Testis (tissue), 5 donors: ENCODE data around the gene FOXA2. TPM values are rescaled to one million over a fixed set of nuclear protein-coding genes. Genes with fewer than 3 reads are reported as not detected.

ENCODE experiments used
- DNase-seq: peaks from one replicate; pipeline ENCODE4 v3.0.0-alpha.2; 2019
- H3K27ac ChIP-seq, 2 donors: fragments of 200-600 bp; sonication (generic); one replicate each; pipeline ENCODE4 v1.5.1; 2019
- H3K27me3 ChIP-seq: fragments of 200-600 bp; sonication (generic); one replicate; pipeline ENCODE4 v1.5.1; 2019
- H3K36me3 ChIP-seq: fragments of 200-600 bp; sonication (generic); one replicate; pipeline ENCODE4 v1.5.1; 2017; ENCODE audit warnings: low read depth; ENCODE audit errors: missing control alignments
- H3K4me1 ChIP-seq: fragments of 200-600 bp; sonication (generic); one replicate; pipeline ENCODE4 v1.5.1; 2019
- H3K4me3 ChIP-seq, 2 donors: fragments of 200-600 bp; sonication (generic); one replicate each; pipeline ENCODE4 v1.5.1; 2017 to 2019
- H3K9me3 ChIP-seq: fragments of 200-600 bp; sonication (generic); one replicate; pipeline ENCODE4 v1.5.1; 2017
- POLR2A ChIP-seq: fragments of 450-650 bp; IDR thresholded peaks from one replicate; pipeline ENCODE4 v1.6.1; 2017; ENCODE audit warnings: antibody characterized with exemption, mild to moderate bottlenecking, moderate library complexity
- WGBS, 2 donors: methylation state at CpG; one replicate each; pipeline ENCODE4 v1.1.5; 2018; 5-methylcytosine and 5-hydroxymethylcytosine counted together
- intact Hi-C: fragments of 100-400 bp; cut with DNase I; formaldehyde crosslinking; loops from one replicate; pipeline ENCODE4 v1.15.1; 2023; ENCODE audit warnings: low total_unique reads
- long read RNA-seq, 2 donors: transcript quantifications; one replicate each; lab custom pipeline, GENCODE V29; 2026
- polyA plus RNA-seq: library from polyadenylated mRNA; stranded (reverse); fragments of 350-450 nt; fragmentation: Illumina TruSeq; extraction: RNeasy Lipid Tissue Mini Kit (QIAGEN cat#74804); gene quantifications from one replicate; pipeline ENCODE4 v1.2.3, GENCODE V29; 2014; ENCODE audit warnings: low read depth, low replicate concordance; ENCODE audit not compliant: insufficient read depth
- total RNA-seq, 2 donors: library from RNA; depleted of rRNA; stranded (reverse); fragments of >200 nt; gene quantifications; one replicate each; pipeline ENCODE4 v1.2.3, GENCODE V29; 2016
- TF ChIP-seq, protein P1 (sequence below), 3 experiments: fragments of 450-650 bp in 2 of 3; fragments of 200-600 bp in 1 of 3; sonication (generic) in 1 of 3; IDR thresholded peaks; one replicate each; pipeline ENCODE4 v1.5.1; 2016 to 2019; ENCODE audit warnings: antibody characterized with exemption in 3 of 3, mild to moderate bottlenecking in 2 of 3, moderate library complexity in 1 of 3

Gene FOXA2
- under 1 TPM; 0.24 to 0.43 TPM for total RNA-seq
- 0.54 TPM for polyA plus RNA-seq
- long read RNA-seq, donor 1, result 0 reads
- long read RNA-seq, donor 2, result 0 reads

DNA sequence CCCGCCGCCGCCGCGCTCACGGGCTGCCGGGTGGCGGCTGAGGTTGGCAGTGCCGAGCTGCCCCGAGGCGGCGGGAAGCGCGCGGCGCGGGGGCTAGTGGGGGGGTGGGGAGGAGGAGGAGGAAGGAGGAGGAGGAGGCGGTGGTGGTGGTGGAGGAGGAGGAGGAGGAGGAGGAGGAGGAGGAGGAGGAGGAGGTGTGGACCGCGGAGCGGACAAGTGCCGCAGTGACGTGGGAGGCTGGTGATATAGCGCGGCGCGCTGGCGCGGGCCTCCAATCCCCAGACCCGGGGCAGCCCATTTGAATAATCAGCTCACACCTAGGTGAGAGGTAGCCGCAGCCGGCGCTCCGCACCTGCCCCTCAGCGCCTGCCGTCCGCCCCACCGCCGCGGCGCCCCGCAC is at the start of gene FOXA2:
TSS of gene FOXA2 (minus strand) at position 51 of the 400 bp plus-strand sequence. CDS start 294 bp downstream, outside the sequence.
- no peak for TF ChIP-seq POLR2A
- TF ChIP-seq, protein P1, sequence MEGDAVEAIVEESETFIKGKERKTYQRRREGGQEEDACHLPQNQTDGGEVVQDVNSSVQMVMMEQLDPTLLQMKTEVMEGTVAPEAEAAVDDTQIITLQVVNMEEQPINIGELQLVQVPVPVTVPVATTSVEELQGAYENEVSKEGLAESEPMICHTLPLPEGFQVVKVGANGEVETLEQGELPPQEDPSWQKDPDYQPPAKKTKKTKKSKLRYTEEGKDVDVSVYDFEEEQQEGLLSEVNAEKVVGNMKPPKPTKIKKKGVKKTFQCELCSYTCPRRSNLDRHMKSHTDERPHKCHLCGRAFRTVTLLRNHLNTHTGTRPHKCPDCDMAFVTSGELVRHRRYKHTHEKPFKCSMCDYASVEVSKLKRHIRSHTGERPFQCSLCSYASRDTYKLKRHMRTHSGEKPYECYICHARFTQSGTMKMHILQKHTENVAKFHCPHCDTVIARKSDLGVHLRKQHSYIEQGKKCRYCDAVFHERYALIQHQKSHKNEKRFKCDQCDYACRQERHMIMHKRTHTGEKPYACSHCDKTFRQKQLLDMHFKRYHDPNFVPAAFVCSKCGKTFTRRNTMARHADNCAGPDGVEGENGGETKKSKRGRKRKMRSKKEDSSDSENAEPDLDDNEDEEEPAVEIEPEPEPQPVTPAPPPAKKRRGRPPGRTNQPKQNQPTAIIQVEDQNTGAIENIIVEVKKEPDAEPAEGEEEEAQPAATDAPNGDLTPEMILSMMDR (IDR thresholded peaks at IDR 0.05), result no peak
- DNase-seq, result no peak
- Histone ChIP-seq H3K27me3 (no peaks in the 10 kb centered on the region), H3K27ac (no peak within 1 kb of the TSS), H3K4me3 (no peak within 1 kb of the TSS), H3K36me3 (no peaks in the 10 kb centered on the region), H3K9me3 (no peaks in the 10 kb centered on the region), H3K4me1 (peaks cover 7% of the 10 kb centered on the region)
- 2 to 3% methylated on average over 15 to 29 of the region's 42 CpGs for WGBS, 2 donors
- intact Hi-C loops, result no loop called here

DNA sequence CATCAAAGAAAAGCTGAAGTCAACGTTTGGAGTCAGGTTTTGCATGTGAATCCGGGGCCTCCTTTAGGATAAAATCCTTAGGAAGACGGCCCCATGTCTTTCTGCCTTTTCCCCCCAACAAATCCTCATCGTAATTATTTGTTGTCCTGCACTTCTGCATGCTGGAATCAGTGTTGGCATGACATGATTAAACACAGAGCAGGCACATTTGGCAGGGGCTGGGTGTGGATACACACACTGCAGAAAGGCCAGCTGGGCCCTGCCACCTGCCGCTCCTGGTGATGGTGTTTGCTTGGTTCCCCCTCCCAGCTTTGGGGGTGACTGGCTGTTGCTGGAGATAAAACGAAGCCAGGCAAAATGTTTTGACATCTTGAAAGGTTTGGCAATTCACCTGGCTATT is 46.3 kb upstream of the FOXA2 start:
- H3K4me1 ChIP-seq, result no peaks in the 10 kb centered on the region
- H3K27ac ChIP-seq, result no peak overlapping the region
- no peaks in the 10 kb centered on the region for H3K36me3 ChIP-seq
- H3K4me3 ChIP-seq, result no peak overlapping the region
- WGBS, 2 donors, result 62 to 70% methylated on average over 6 of the region's 6 CpGs
- intact Hi-C loops, result no loop called here
- H3K27me3 ChIP-seq, result no peaks in the 10 kb centered on the region
- no peak for DNase-seq
- TF ChIP-seq, protein P1 (IDR thresholded peaks at IDR 0.05), result no peak
- no peak for TF ChIP-seq POLR2A
- no peaks in the 10 kb centered on the region for H3K9me3 ChIP-seq

DNA sequence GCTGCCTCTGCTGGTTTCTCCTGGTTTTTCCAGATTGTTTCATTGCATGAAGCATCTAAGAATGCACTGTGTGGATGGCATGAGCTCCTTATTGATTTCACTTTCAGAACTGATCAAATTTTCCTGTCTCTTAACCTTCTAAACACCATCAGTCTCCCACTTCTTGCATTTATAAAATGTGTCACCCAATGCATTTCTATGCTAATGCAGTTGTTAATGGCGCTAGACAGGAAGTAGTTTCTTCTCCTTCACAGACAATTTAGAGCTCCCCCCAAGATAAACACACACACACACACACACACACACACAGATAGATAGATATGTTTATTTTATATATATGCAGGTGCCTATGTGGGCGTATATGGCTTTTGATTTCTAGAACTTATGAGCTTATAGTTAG is 45.6 kb upstream of the FOXA2 start:
- no peak for DNase-seq
- Histone ChIP-seq H3K27me3 (no peaks in the 10 kb centered on the region), H3K9me3 (no peaks in the 10 kb centered on the region), H3K4me3 (no peak overlapping the region), H3K36me3 (no peaks in the 10 kb centered on the region), H3K27ac (no peak overlapping the region), H3K4me1 (no peaks in the 10 kb centered on the region)
- intact Hi-C loops, result no loop called here
- WGBS, 2 donors, result 85 to 98% methylated on average over 2 of the region's 2 CpGs
- no peak for TF ChIP-seq POLR2A
- TF ChIP-seq, protein P1 (IDR thresholded peaks at IDR 0.05), result no peak

DNA sequence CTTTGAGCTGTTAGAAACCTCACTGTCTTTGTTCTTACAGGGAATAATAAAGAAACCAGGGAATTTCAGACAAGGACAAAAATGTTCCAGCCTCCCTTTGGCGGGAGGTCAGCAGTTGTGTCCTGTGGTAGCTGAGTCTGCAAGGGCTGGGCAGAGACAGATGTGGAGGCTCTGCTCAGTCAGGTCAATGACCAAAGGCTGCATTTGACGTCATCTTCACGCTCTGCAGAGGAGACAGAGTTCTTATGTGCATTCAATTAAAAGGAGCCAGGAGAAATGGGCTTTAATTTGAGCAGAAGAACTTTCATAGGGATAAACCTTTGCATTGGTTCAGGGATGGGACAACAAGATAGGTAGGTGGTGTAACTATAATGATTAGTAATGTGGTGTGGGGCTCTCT is 45.1 kb upstream of the FOXA2 start:
- no peak for DNase-seq
- H3K4me1 ChIP-seq, result no peaks in the 10 kb centered on the region
- intact Hi-C loops, result no loop called here
- 76 to 79% methylated on average over 3 of the region's 3 CpGs for WGBS, 2 donors
- no peak overlapping the region for H3K4me3 ChIP-seq
- H3K27ac ChIP-seq, result no peak overlapping the region
- no peaks in the 10 kb centered on the region for H3K27me3 ChIP-seq
- H3K36me3 ChIP-seq, result no peaks in the 10 kb centered on the region
- TF ChIP-seq, protein P1 (IDR thresholded peaks at IDR 0.05), result no peak
- no peak for TF ChIP-seq POLR2A
- no peaks in the 10 kb centered on the region for H3K9me3 ChIP-seq

GRCh38 chr20:22626496-22626895 is 42.1 kb upstream of the FOXA2 start:
- Histone ChIP-seq H3K27ac (no peak overlapping the region), H3K4me1 (no peaks in the 10 kb centered on the region), H3K36me3 (no peaks in the 10 kb centered on the region), H3K4me3 (no peak overlapping the region), H3K9me3 (no peaks in the 10 kb centered on the region), H3K27me3 (no peaks in the 10 kb centered on the region)
- no peak for DNase-seq
- TF ChIP-seq, protein P1 (IDR thresholded peaks at IDR 0.05), result no peak
- no peak for TF ChIP-seq POLR2A
- 67 to 86% methylated on average over 1 of the region's 1 CpG for WGBS, 2 donors
- intact Hi-C loops, result no loop called here
